IPS-18c (cell line): ENCODE results near the gene RUNX2.
"Not testable (repeated sequence)": the region's sequence is repeated elsewhere in the genome, so short reads cannot be mapped to it uniquely, and the experiment has no call there.

Source experiments
- H3K4me3 ChIP-seq: 2 replicates; pipeline ENCODE4 v1.7.0; 2013; ENCODE audit warnings: low read depth, mild to moderate bottlenecking, low read length, moderate library complexity; ENCODE audit not compliant: insufficient read depth
- H3K9me3 ChIP-seq: one replicate; pipeline ENCODE4 v1.6.1; 2013; ENCODE audit warnings: mild to moderate bottlenecking, low read length, moderate library complexity; ENCODE audit not compliant: control insufficient read depth, insufficient read depth

RUNX2 gene

GRCh38 chr6:45661661-45662060 lies 333.5 kb downstream of the RUNX2 start:
- H3K9me3 ChIP-seq: no peaks in the 10 kb centered on the region
- H3K4me3 ChIP-seq: no peak overlapping the region

DNA sequence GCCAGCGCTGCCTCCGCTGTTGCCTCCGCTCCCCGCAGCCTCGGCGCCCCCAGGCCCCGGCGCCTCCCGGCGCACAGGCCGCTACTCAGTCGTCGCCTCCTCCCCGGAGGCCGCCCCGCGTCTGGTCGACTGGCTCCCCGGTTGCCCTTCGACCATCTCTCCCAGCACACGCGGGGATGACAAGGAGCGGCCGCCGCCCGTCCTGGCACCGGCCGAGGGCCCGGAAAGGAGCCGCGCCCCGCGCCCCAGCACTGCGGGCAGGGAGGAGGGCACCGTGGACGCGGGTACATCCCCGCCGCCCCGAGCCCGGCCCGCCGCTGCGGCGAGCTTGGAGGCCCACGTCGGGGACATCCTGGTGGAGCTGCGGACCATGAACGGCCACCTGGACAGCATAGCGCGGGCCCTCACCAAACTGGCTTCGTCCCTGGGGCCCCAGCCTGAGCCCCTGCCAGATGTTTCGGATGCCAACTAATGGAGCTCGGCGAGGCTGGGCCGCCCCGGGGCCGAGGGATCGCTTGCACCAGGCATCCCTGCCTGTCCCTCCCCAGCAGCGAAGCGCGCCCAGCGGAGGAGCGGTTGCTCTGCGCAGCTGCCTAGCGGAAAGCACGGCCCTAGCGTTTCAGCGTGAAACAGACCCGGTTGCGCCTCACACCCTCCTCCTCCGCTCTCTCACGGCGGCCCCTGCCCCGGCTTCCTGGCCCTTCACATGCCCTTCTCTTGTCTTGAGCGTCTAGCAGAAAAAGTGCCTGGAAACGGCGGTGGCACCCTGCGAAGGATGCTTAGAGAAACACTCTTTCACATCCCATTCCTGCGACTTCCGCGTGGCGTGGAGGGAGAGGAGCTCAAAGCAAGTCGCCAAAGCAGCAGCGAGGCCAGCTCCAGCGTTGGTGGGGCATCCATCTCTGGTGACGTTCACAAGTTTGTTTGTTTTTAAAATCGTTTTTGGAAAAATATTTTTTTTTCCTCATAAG lies 335.4 kb downstream of the RUNX2 start:
- Histone ChIP-seq H3K4me3 (peak overlapping the region; percentile 24; the same call in 1 of the 2 replicates), H3K9me3 (no peaks in the 10 kb centered on the region)

DNA sequence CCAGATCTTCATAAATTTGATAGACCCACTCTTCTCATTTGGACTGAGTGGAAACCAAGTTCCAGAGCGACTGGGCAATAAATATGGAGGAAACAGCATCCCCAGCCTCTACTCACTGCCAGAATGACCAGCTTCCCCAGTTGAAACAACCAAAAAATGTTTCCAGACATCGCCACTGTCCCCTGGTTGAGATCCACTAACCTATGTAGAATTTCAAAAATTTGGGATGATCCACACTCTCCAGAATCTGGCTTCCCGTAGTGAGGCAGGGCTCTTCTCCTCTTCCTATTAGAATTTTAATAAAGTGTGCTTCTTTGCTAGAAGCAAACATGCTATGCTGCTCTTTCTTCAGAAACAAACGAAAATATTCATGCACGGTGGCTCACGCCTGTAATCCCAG lies 336.6 kb downstream of the RUNX2 start:
- Histone ChIP-seq H3K4me3 (no peak overlapping the region), H3K9me3 (no peaks in the 10 kb centered on the region)

DNA sequence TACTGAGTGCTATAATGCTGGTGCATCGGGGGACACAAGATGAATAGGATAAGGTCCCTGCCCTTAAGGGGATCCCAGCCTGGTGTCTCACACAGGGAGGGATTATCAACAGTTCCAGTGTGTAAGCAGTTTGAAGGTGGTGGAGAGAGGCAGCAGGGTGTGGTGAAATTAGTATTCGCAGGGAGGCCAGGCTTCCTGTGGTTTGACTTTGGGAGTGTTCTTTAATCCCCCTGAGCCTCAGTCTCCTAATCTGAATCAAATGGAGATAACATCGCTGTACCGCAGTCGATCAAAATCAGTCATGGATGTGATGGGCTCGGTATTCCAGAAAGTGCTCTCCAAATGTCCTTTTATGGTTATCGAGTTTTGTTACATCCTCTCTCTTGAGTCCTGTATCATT lies 337.7 kb downstream of the RUNX2 start:
- H3K9me3 ChIP-seq: no peaks in the 10 kb centered on the region
- H3K4me3 ChIP-seq: no peak overlapping the region

DNA sequence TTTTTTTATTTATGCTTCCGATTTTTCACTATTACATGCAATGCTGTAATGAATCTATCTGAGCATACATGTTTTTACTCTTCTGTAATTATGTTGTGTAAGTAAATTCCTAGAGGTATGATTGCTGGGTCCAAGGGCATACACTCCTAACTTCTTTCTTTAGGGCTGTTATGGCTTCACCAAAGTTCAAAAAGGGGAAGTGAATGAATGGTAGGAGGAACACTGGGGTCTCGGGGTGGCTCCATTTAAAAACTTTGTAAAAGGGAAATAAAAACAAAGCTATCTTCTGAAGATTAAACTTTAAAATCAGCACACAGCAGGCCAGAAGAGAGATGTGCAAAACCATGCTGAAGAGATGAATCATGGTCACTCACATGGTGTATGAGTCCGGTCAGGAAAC lies 338.7 kb downstream of the RUNX2 start:
- Histone ChIP-seq H3K9me3 (no peaks in the 10 kb centered on the region), H3K4me3 (no peak overlapping the region)

- Histone ChIP-seq H3K4me3 (no peak overlapping the region), H3K9me3 (no peaks in the 10 kb centered on the region)
Measured at GRCh38 chr6:45667300-45667699, 339.2 kb downstream of the RUNX2 start.

DNA sequence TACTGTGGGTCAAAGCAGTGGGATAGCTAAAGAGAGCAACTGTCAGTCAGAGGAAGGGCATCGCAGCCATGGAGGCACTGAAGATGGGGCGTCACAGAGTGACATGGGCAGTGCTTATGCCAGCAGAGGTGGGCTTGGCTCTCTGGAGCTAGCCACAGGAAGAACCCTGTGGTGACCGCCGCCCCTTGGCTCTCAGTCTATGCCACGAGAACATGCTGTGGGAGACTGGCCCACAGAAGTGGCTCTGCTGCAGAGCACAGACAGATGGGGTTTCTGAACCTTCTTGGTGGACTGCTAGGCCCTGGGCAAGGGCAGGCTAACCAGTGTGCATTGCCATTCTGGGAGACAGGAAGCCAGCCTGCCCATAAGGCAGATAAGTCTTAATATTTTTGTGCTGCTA lies 339.6 kb downstream of the RUNX2 start:
- no peak overlapping the region for H3K4me3 ChIP-seq
- no peaks in the 10 kb centered on the region for H3K9me3 ChIP-seq

DNA sequence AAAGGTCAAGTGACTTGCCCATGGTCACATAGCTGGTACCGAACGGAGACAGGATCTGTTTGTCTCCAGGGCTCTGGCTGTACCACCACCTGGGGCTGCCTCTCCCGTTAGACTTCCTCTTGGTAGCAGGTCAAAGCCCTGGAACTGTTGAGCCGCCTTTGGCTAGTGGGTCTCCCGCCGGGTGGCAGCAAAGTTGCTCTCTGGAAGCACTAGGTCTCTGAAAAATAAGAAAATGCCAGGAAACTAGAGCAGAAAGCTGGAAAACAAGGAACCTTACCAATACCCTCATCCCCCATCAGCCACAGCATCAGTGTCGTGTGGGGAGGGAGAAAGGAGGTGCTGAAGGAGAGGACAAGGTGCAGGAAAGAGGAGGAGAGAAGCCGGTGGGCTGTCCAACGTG lies 340.6 kb downstream of the RUNX2 start:
- Histone ChIP-seq H3K9me3 (no peaks in the 10 kb centered on the region), H3K4me3 (no peak overlapping the region)

GRCh38 chr6:45673167-45673566 lies 345.0 kb downstream of the RUNX2 start:
- not testable (repeated sequence) for H3K9me3 ChIP-seq

DNA sequence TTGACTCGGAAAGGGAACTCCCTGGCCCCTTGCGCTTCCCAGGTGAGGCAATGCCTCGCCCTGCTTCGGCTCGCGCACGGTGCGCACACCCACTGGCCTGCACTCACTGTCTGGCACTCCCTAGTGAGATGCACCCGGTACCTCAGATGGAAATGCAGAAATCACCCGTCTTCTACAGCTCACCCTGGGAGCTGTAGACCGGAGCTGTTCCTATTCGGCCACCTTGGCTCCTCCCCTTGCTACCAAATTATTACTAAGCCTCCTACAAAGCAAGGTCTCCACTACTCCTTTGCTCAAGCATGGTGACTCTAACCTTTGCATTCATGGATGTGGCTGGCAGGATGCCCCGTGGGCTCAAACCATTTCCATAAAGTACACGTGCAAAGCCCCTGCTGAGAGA lies 347.0 kb downstream of the RUNX2 start:
- H3K4me3 ChIP-seq: not testable (repeated sequence)

More at GRCh38 chr6:45673167-45673566, 345.0 kb downstream of the RUNX2 start:
- not testable (repeated sequence) for H3K4me3 ChIP-seq

GRCh38 chr6:45675634-45676033 lies 347.5 kb downstream of the RUNX2 start:
- no peak overlapping the region; the same call in 1 of the 2 replicates for H3K4me3 ChIP-seq

More for the DNA sequence above, 347.0 kb downstream of the RUNX2 start:
- not testable (repeated sequence) for H3K9me3 ChIP-seq

GRCh38 chr6:45676380-45676779 lies 348.2 kb downstream of the RUNX2 start:
- Histone ChIP-seq H3K4me3 (no peak overlapping the region), H3K9me3 (no peaks in the 10 kb centered on the region)

More at GRCh38 chr6:45675634-45676033, 347.5 kb downstream of the RUNX2 start:
- no peaks in the 10 kb centered on the region for H3K9me3 ChIP-seq

- Histone ChIP-seq H3K9me3 (no peaks in the 10 kb centered on the region), H3K4me3 (no peak overlapping the region)
Measured at GRCh38 chr6:45677381-45678284, 349.5 kb downstream of the RUNX2 start.

GRCh38 chr6:45678285-45678607 lies 350.1 kb downstream of the RUNX2 start:
- Histone ChIP-seq H3K9me3 (no peaks in the 10 kb centered on the region), H3K4me3 (no peak overlapping the region)

GRCh38 chr6:45679163-45679562 lies 351.0 kb downstream of the RUNX2 start:
- H3K9me3 ChIP-seq: no peaks in the 10 kb centered on the region
- H3K4me3 ChIP-seq: no peak overlapping the region

- Histone ChIP-seq H3K9me3 (no peaks in the 10 kb centered on the region), H3K4me3 (no peak overlapping the region)
Measured at GRCh38 chr6:45679631-45680030, 351.5 kb downstream of the RUNX2 start.

- H3K9me3 ChIP-seq: no peaks in the 10 kb centered on the region
- H3K4me3 ChIP-seq: no peak overlapping the region
Measured at GRCh38 chr6:45681860-45682511, 353.9 kb downstream of the RUNX2 start.
